Effector memory CD4-positive, alpha-beta T cell (primary cell): ENCODE results near the gene UNC80.

Experiments used
- DNase-seq, 3 donors: peaks; one replicate each; pipeline ENCODE4 v3.0.0-alpha.2; 2020
- H3K27ac ChIP-seq: 2 replicates; pipeline ENCODE4 v1.7.0; 2013; ENCODE audit warnings: mild to moderate bottlenecking, low read length, moderate library complexity; ENCODE audit not compliant: insufficient read depth, poor library complexity, severe bottlenecking
- H3K27me3 ChIP-seq: replicated peaks from 2 replicates; pipeline ENCODE4 v1.7.0; 2013; ENCODE audit warnings: mild to moderate bottlenecking, low read length; ENCODE audit not compliant: insufficient read depth, control insufficient read depth, poor library complexity, severe bottlenecking
- H3K36me3 ChIP-seq: 2 replicates; pipeline ENCODE4 v1.7.0; 2013; ENCODE audit warnings: mild to moderate bottlenecking, low read length, moderate library complexity; ENCODE audit not compliant: control insufficient read depth, insufficient read depth
- H3K4me1 ChIP-seq: 2 replicates; pipeline ENCODE4 v1.7.0; 2013; ENCODE audit warnings: low read length, mild to moderate bottlenecking; ENCODE audit not compliant: control insufficient read depth, insufficient read depth, poor library complexity, severe bottlenecking
- H3K4me3 ChIP-seq: 2 replicates; pipeline ENCODE4 v1.7.0; 2013; ENCODE audit warnings: low read length, low read depth, mild to moderate bottlenecking; ENCODE audit not compliant: insufficient read depth, poor library complexity, severe bottlenecking
- H3K9me3 ChIP-seq: 2 replicates; pipeline ENCODE4 v1.7.0; 2013; ENCODE audit warnings: mild to moderate bottlenecking, low read length, moderate library complexity; ENCODE audit not compliant: control insufficient read depth

The UNC80 gene

GRCh38 chr2:210027608-210028007 lies 256.0 kb downstream of the UNC80 start:
- DNase-seq = no peak
- Histone ChIP-seq H3K36me3 (peaks cover 9% of the 10 kb centered on the region), H3K9me3 (no peaks in the 10 kb centered on the region), H3K27ac (no peak overlapping the region), H3K4me3 (no peak overlapping the region), H3K27me3 (no peaks in the 10 kb centered on the region), H3K4me1 (no peaks in the 10 kb centered on the region)

GRCh38 chr2:210028178-210028577 lies 256.5 kb downstream of the UNC80 start:
- no peak overlapping the region for H3K4me3 ChIP-seq
- no peaks in the 10 kb centered on the region for H3K4me1 ChIP-seq
- peaks cover 4% of the 10 kb centered on the region for H3K36me3 ChIP-seq
- H3K9me3 ChIP-seq = no peaks in the 10 kb centered on the region
- no peak overlapping the region for H3K27ac ChIP-seq
- DNase-seq = no peak
- no peaks in the 10 kb centered on the region for H3K27me3 ChIP-seq

- no peak overlapping the region for H3K4me3 ChIP-seq
- H3K27me3 ChIP-seq = no peaks in the 10 kb centered on the region
- H3K9me3 ChIP-seq = no peaks in the 10 kb centered on the region
- no peak for DNase-seq
- no peak overlapping the region for H3K27ac ChIP-seq
- no peaks in the 10 kb centered on the region for H3K4me1 ChIP-seq
- H3K36me3 ChIP-seq = no peaks in the 10 kb centered on the region
These were observed 262.6 kb downstream of the UNC80 start for GRCh38 chr2:210034087-210034683.

GRCh38 chr2:210035679-210036078 lies 264.0 kb downstream of the UNC80 start:
- no peaks in the 10 kb centered on the region for H3K4me1 ChIP-seq
- no peaks in the 10 kb centered on the region for H3K36me3 ChIP-seq
- H3K4me3 ChIP-seq = no peak overlapping the region
- H3K9me3 ChIP-seq = no peaks in the 10 kb centered on the region
- DNase-seq = no peak
- no peaks in the 10 kb centered on the region for H3K27me3 ChIP-seq
- no peak overlapping the region for H3K27ac ChIP-seq

- no peaks in the 10 kb centered on the region for H3K4me1 ChIP-seq
- H3K4me3 ChIP-seq = no peak overlapping the region
- no peak overlapping the region for H3K27ac ChIP-seq
- H3K9me3 ChIP-seq = no peaks in the 10 kb centered on the region
- no peaks in the 10 kb centered on the region for H3K27me3 ChIP-seq
- peaks cover 8% of the 10 kb centered on the region for H3K36me3 ChIP-seq
- no peak for DNase-seq
These were observed 266.4 kb downstream of the UNC80 start for GRCh38 chr2:210038078-210038477.

GRCh38 chr2:210046851-210047500 lies 275.3 kb downstream of the UNC80 start:
- no peaks in the 10 kb centered on the region for H3K36me3 ChIP-seq

More at GRCh38 chr2:210046851-210047500, 275.3 kb downstream of the UNC80 start:
- DNase-seq = no peak
- Histone ChIP-seq H3K9me3 (no peaks in the 10 kb centered on the region), H3K27ac (no peak overlapping the region), H3K4me1 (no peaks in the 10 kb centered on the region), H3K4me3 (no peak overlapping the region), H3K27me3 (no peaks in the 10 kb centered on the region)
